Common myeloid progenitor, CD34-positive (primary cell): ENCODE data around the gene PCDH9.

Source experiments
- CTCF ChIA-PET: fragments of 350-600 bp; sonication (Branson Sonifier 250); formaldehyde crosslinking; loops from one replicate; lab custom pipeline; 2021; ENCODE audit warnings: antibody characterized with exemption; lab: Charles Lee
- POLR2A ChIA-PET: fragments of 350-600 bp; sonication (Branson Sonifier 250); formaldehyde crosslinking; loops from one replicate; lab custom pipeline; 2021; ENCODE audit warnings: antibody characterized with exemption; lab: Charles Lee
- DNase-seq, 3 donors: peaks; one replicate each; pipeline versions ENCODE4 v3.0.0 to v3.0.0-alpha.2; 2013
- H3K27ac ChIP-seq, 2 experiments: 1 replicate in 1 of 2; 2 replicates in 1 of 2; pipeline ENCODE4 v1.7.0; 2013; ENCODE audit warnings: inconsistent platforms in 2 of 2, low read length in 2 of 2, mild to moderate bottlenecking in 2 of 2, low read depth in 1 of 2, moderate library complexity in 1 of 2; ENCODE audit not compliant: severe bottlenecking in 2 of 2, insufficient read depth in 1 of 2, poor library complexity in 1 of 2
- H3K27me3 ChIP-seq, 5 experiments: replicated peaks in 2 of 5; 1 replicate in 3 of 5; 2 replicates in 2 of 5; pipeline versions ENCODE4 v1.6.1 to v1.7.0; 2013; ENCODE audit warnings: low read length in 4 of 5, mild to moderate bottlenecking in 2 of 5, moderate library complexity in 2 of 5, inconsistent platforms in 1 of 5; ENCODE audit not compliant: insufficient read depth in 5 of 5, control insufficient read depth in 4 of 5
- H3K36me3 ChIP-seq, 4 experiments: 1 replicate in 2 of 4; 2 replicates in 2 of 4; pipeline versions ENCODE4 v1.6.1 to v1.7.0; 2013; ENCODE audit warnings: low read length in 3 of 4, control low read depth in 1 of 4, mild to moderate bottlenecking in 1 of 4; ENCODE audit not compliant: control insufficient read depth in 4 of 4, insufficient read depth in 4 of 4
- H3K4me1 ChIP-seq, 4 experiments: 1 replicate in 3 of 4; 2 replicates in 1 of 4; pipeline versions ENCODE4 v1.6.1 to v1.7.1; 2013; ENCODE audit warnings: low read length in 3 of 4, mild to moderate bottlenecking in 3 of 4, control low read depth in 1 of 4, inconsistent platforms in 1 of 4, moderate library complexity in 1 of 4; ENCODE audit not compliant: control insufficient read depth in 4 of 4, insufficient read depth in 4 of 4; ENCODE audit errors: control extremely low read depth in 1 of 4
- H3K4me3 ChIP-seq, 7 experiments: 1 replicate in 4 of 7; 2 replicates in 3 of 7; pipeline versions ENCODE4 v1.5.1 to v1.7.0; 2013; ENCODE audit warnings: mild to moderate bottlenecking in 7 of 7, low read length in 6 of 7, moderate library complexity in 6 of 7, inconsistent platforms in 2 of 7, low read depth in 2 of 7, control low read depth in 1 of 7; ENCODE audit not compliant: insufficient read depth in 4 of 7, control insufficient read depth in 1 of 7; ENCODE audit errors: extremely low read depth in 1 of 7
- H3K9me3 ChIP-seq, 5 experiments: 1 replicate in 4 of 5; 2 replicates in 1 of 5; pipeline versions ENCODE4 v1.6.1 to v1.7.1; 2013; ENCODE audit warnings: low read length in 4 of 5, mild to moderate bottlenecking in 2 of 5, inconsistent platforms in 1 of 5, low read depth in 1 of 5, moderate library complexity in 1 of 5; ENCODE audit not compliant: control insufficient read depth in 4 of 5, insufficient read depth in 2 of 5; ENCODE audit errors: control extremely low read depth in 1 of 5
- WGBS: methylation state at CpG from one replicate; pipeline ENCODE4 v1.1.5; 2013; ENCODE audit not compliant: insufficient coverage; 5-methylcytosine and 5-hydroxymethylcytosine counted together

The PCDH9 gene

DNA sequence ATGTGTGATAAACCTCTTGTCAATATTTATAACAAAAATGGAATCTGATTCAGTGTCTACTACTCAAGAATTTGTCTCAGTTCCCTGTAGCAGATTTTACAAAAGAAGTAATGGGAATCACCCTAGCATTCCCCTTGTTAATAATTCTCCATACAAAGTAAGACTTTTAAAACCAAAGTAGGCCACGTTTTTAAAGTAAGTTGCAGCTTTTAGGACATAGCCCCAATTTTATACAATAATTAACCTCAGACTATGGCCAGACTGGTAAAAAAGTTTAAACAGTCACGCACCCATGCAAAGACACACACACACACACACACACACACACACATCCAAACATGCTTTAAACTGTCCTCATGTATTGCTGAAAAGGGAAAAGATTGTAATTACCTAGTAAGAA is 589.9 kb downstream of the PCDH9 start:
- CTCF ChIA-PET, result no interaction called here

GRCh38 chr13:66639044-66639443 is 591.1 kb downstream of the PCDH9 start:
- Histone ChIP-seq H3K4me1 (no peaks in the 10 kb centered on the region), H3K27me3 (no peaks in the 10 kb centered on the region), H3K9me3 (no peaks in the 10 kb centered on the region), H3K27ac (no peak overlapping the region), H3K4me3 (no peak overlapping the region), H3K36me3 (no peaks in the 10 kb centered on the region)
- DNase-seq, result no peak
- ChIA-PET POLR2A (no interaction called here), CTCF (no interaction called here)
- 100% methylated on average over 1 of the region's 1 CpG for WGBS

More for the DNA sequence above, 589.9 kb downstream of the PCDH9 start:
- DNase-seq, result no peak
- Histone ChIP-seq H3K27ac (no peak overlapping the region), H3K4me3 (no peak overlapping the region), H3K27me3 (no peaks in the 10 kb centered on the region), H3K9me3 (no peaks in the 10 kb centered on the region), H3K4me1 (no peaks in the 10 kb centered on the region), H3K36me3 (no peaks in the 10 kb centered on the region)
- 100% methylated on average over 1 of the region's 2 CpGs for WGBS
- POLR2A ChIA-PET, result no interaction called here

DNA sequence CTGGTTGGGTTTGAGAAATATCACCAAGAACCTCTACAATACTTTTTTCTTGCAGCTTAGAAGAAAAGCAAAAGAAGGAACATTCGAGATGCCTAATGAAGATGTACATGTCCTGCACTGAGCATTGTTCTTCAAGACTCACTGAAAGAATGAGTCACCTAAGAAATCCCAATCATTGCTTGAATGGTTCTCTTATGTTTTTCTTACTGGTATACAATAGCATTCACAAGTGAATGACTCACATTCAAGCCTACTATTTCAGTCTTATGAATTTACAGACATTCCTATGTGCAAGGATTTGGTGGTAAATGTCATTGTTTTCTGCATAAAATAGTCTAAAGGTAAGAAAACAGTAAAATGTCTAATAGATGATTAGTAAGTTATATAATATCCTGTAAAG is 594.6 kb downstream of the PCDH9 start:
- 100% methylated on average over 1 of the region's 1 CpG for WGBS
- Histone ChIP-seq H3K27me3 (no peaks in the 10 kb centered on the region), H3K9me3 (no peaks in the 10 kb centered on the region), H3K27ac (no peak overlapping the region), H3K4me3 (no peak overlapping the region), H3K36me3 (no peaks in the 10 kb centered on the region), H3K4me1 (no peaks in the 10 kb centered on the region)
- ChIA-PET POLR2A (no interaction called here), CTCF (no interaction called here)
- DNase-seq, result no peak

- Histone ChIP-seq H3K27me3 (no peaks in the 10 kb centered on the region), H3K9me3 (peaks cover 0 to 5% (median 0%) of the 10 kb centered on the region in 5 experiments), H3K27ac (no peak overlapping the region), H3K4me3 (no peak overlapping the region), H3K4me1 (no peaks in the 10 kb centered on the region), H3K36me3 (no peaks in the 10 kb centered on the region)
- no peak for DNase-seq
- CTCF ChIA-PET, result no interaction called here
- POLR2A ChIA-PET, result no interaction called here
Observed at GRCh38 chr13:66634384-66634783, 595.8 kb downstream of the PCDH9 start.

DNA sequence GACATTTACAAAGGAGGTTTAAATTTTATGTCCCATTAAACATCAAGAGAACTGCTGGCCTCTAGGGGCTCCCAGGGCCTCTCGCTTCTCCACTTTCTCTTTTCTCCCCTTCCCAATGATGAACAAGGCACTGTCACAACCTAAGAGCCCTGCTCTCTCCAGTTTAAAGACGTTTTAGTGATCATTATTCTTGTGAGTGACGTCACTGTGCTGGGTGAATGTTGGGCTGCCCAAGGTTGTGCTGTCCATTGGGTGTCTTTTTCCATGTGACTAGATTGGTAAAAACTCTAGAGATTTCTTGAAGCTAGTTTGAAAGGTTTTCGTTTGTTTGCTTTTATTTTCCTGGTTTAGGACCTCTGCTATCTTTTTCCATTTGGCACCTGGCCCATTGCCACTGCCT is 602.6 kb downstream of the PCDH9 start:
- Histone ChIP-seq H3K9me3 (peaks cover 0 to 6% (median 0%) of the 10 kb centered on the region in 5 experiments), H3K4me3 (no peak overlapping the region), H3K4me1 (no peaks in the 10 kb centered on the region), H3K27me3 (no peaks in the 10 kb centered on the region), H3K27ac (no peak overlapping the region), H3K36me3 (no peaks in the 10 kb centered on the region)
- WGBS, result 100% methylated on average over 1 of the region's 4 CpGs
- no peak for DNase-seq
- ChIA-PET CTCF (no interaction called here), POLR2A (no interaction called here)

DNA sequence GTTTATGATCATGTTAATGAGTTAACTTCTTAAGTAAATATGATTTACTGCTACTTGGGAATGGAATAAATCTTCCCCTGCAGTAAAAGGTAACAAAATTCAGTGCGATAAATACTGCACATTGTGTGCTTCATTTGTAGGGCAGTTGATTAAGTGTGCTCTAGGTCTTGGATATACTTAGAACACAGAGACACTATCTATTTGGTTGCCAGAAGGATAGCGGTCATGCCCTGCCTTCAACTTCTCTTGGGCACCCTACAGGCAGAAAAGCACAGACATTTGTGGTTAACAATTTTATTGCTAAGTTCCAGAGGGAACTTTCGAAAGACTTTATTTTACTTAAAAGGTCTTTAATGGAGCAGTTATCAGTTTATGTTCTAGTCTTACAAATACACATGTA is 605.8 kb downstream of the PCDH9 start:
- Histone ChIP-seq H3K36me3 (no peaks in the 10 kb centered on the region), H3K27me3 (no peaks in the 10 kb centered on the region), H3K4me1 (no peaks in the 10 kb centered on the region), H3K27ac (no peak overlapping the region), H3K4me3 (no peak overlapping the region), H3K9me3 (peaks cover 0 to under 1% (median 0%) of the 10 kb centered on the region in 5 experiments)
- ChIA-PET CTCF (no interaction called here), POLR2A (no interaction called here)
- 100% methylated on average over 1 of the region's 3 CpGs for WGBS
- no peak for DNase-seq

DNA sequence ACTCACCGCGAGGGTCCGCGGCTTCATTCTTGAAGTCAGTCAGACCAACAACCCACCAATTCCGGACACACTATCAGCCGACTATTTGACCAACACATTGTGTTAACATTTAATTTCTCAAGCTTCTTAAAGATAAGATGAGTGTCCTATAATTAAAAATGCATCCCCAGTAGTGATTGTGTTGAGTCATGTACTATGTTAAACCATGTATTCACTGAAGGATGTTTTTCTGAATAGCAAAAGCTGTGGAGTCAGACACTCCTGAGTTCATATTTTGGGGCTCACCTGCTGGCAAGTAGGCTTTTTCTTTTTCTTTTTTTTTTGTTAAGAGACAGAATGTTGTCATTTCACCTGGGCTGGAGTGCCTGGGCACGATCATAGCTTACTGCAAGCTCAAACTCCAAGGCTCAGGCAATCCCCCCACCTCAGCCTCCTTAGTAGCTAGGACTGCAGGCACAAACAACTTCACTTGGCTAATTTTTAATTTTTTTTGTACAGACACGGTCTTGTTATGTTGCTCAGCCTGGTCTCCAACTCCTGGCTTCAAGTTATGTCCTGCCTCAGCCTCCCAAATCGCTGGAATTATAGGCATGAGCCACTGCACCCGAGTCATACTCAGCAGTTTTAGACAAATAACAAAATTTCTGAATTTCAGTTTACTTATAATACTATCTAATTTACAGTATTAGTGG is 606.9 kb downstream of the PCDH9 start:
- no peaks in the 10 kb centered on the region for H3K9me3 ChIP-seq
- WGBS, result 98% methylated on average over 7 of the region's 10 CpGs
- ChIA-PET CTCF (interaction anchor here (0.6 kb wide), 1 partner anchor 194 kb away, joined by 3 read pairs; no protein-coding TSS in a partner anchor), POLR2A (no interaction called here)
- H3K27ac ChIP-seq, result no peak overlapping the region
- H3K27me3 ChIP-seq, result no peaks in the 10 kb centered on the region
- no peaks in the 10 kb centered on the region for H3K36me3 ChIP-seq
- H3K4me3 ChIP-seq, result no peak overlapping the region
- H3K4me1 ChIP-seq, result no peaks in the 10 kb centered on the region
- no peak for DNase-seq
